Gastroesophageal sphincter (tissue), 3 donors: ENCODE data around the gene POTEE.
"Not testable (repeated sequence)": the region's sequence is repeated elsewhere in the genome, so short reads cannot be mapped to it uniquely, and the experiment has no call there.

Experiments used
- EP300 ChIP-seq: sonication (generic); formaldehyde crosslinking; IDR thresholded peaks from one replicate; pipeline ENCODE4 v1.6.1; 2017; ENCODE audit warnings: antibody characterized with exemption, mild to moderate bottlenecking
- TF ChIP-seq, protein P1 (sequence below), 4 experiments: fragments of 200-600 bp in 2 of 4; fragments of 450-650 bp in 2 of 4; sonication (generic) in 1 of 4; IDR thresholded peaks; one replicate each; pipeline ENCODE4 v1.5.1; 2017 to 2019; ENCODE audit warnings: antibody characterized with exemption in 4 of 4, mild to moderate bottlenecking in 2 of 4, moderate library complexity in 2 of 4

DNA sequence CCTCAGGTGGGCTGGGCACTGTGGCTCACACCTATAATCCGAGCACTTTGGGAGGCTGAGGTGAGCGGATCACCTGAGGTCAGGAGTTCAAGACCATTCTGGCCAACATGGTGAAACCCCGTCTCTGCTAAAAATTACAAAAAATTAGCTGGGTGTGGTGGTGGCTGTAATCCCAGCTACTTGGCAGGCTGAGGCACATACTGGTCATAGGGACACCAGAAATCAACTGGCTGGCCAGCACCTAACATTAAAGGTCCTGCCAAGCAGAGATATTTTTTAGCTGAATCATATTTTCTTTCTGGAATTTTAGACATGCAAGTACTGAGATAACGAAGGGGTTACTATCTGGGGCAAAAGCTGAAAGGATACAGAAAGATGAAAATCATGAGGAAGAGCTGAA lies 27.9 kb upstream of the POTEE start:
- TF ChIP-seq, protein P1, sequence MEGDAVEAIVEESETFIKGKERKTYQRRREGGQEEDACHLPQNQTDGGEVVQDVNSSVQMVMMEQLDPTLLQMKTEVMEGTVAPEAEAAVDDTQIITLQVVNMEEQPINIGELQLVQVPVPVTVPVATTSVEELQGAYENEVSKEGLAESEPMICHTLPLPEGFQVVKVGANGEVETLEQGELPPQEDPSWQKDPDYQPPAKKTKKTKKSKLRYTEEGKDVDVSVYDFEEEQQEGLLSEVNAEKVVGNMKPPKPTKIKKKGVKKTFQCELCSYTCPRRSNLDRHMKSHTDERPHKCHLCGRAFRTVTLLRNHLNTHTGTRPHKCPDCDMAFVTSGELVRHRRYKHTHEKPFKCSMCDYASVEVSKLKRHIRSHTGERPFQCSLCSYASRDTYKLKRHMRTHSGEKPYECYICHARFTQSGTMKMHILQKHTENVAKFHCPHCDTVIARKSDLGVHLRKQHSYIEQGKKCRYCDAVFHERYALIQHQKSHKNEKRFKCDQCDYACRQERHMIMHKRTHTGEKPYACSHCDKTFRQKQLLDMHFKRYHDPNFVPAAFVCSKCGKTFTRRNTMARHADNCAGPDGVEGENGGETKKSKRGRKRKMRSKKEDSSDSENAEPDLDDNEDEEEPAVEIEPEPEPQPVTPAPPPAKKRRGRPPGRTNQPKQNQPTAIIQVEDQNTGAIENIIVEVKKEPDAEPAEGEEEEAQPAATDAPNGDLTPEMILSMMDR (IDR thresholded peaks at IDR 0.05), result not testable (repeated sequence)
- not testable (repeated sequence) for TF ChIP-seq EP300
